ENCODE results near the gene FAM76B. TPM values are rescaled to one million over a fixed set of nuclear protein-coding genes. Genes with fewer than 3 reads are reported as not detected.

The FAM76B gene
- total RNA-seq, result 19.1 and 24.8 TPM in 2 replicates

DNA sequence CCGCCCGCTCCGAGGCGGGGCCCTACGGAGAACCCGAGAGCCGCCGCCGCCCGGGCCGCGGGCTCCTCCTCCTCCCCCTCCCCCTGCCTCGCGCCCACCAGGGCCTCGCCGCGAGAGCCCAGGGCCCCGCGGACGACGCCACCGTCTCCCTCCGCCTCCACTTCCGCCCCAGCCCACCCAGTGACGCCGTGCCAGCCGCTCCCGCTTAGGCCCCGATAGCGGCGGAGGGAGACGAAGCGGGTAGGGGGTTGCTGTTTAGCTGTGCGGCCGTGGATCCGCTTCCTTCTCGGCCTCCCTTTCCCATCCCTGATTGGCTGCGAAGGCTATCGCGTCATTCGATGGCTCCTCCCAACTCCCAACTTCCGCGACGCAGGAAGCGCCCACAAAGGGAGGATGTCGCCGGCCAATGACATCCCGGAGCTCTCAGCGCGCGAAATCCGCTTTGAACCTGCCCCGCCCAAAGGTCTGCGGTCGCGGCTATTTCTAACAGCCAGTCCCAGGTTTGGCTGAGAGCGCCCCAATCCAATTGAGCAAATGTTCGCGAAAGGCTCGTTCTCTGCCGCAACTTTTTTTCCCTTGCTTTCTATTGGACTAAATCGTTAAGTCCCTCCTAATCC is at the start of gene FAM76B:
TSS of gene FAM76B (minus strand) at position 277 of the 617 bp plus-strand sequence. CDS start 304 bp downstream, outside the sequence.

DNA sequence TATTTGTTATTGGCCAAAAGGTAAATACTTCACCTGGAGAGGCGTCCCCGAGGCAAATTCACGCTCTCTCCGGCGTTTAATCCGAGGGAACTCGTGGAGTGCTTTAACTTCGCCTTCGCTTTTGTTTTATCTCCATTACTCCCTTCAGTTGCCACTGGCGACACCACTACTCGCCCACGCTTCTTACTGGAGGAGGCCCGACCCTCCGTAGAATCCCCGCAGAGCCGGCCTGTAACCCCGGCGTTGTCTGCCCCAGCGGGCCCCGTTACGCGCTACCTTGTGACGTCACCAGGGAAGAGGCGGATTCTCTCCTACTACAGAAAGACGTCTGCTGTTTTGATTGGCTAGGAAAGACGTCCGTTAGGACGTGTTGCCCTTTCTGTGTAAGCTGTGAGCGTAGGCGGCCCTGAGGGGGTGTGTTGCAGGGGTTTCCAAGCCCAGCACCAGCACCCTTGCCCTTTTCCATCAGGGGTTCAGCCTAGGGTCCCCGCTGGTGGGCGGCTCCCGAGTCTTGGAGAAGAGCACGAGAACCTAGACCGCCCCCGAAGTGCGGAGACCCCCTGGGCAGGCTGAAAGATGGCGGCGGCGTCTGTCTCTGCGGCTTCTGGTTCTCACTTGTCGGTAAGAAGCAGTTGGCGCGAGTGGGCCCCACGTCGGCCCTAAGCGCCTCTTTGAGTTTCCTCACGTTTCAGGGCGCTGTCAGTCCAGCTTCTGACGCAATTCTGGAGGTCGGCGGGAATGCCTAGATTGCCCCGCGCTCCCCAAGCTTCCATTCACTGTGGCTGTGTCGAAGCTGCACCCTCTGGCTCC is 746 bp upstream of the FAM76B start, which contains the start of gene CEP57:
TSS of gene CEP57 (plus strand) at position 376 of the 810 bp plus-strand sequence. CDS start at position 577, 201 bp downstream.

Other genes with a start within 250 kb of the FAM76B start
- gene CEP57, start 716 bp upstream of the FAM76B start, total RNA-seq, result 42.0 and 44.7 TPM in 2 replicates
- gene MTMR2, start 134.3 kb upstream of the FAM76B start, total RNA-seq, result 30.6 and 32.1 TPM in 2 replicates

Data from hair follicle dermal papilla cell (primary cell).